HFF-Myc (cell line): ENCODE results near the gene TMCO4.

Experiments used
- DNase-seq: peaks from one replicate; pipeline ENCODE4 v3.0.0-alpha.2; 2011; ENCODE audit warnings: low read depth; ENCODE audit errors: extremely low read depth
- H3K4me3 ChIP-seq: replicated peaks from 2 replicates; pipeline ENCODE4 v1.5.1; 2011; ENCODE audit warnings: low read depth, mild to moderate bottlenecking, control low read depth, low read length
- CTCF ChIP-seq: IDR thresholded peaks from 2 replicates; pipeline ENCODE4 v1.5.1; 2012; ENCODE audit warnings: mild to moderate bottlenecking, low read depth, low read length, control low read depth; ENCODE audit errors: missing control alignments

The TMCO4 gene

GRCh38 chr1:19812875-19813642 lies 13.3 kb upstream of the TMCO4 start:
- no peak for TF ChIP-seq CTCF
- H3K4me3 ChIP-seq = no peak overlapping the region
- no peak for DNase-seq

- TF ChIP-seq CTCF = peak; percentile 66
- H3K4me3 ChIP-seq = no peak overlapping the region
- no peak for DNase-seq
These were observed 11.6 kb upstream of the TMCO4 start for GRCh38 chr1:19811206-19811851.

GRCh38 chr1:19809044-19809750 lies 9.5 kb upstream of the TMCO4 start:
- no peak overlapping the region for H3K4me3 ChIP-seq
- DNase-seq = no peak
- no peak for TF ChIP-seq CTCF

GRCh38 chr1:19808351-19808750 lies 8.6 kb upstream of the TMCO4 start:
- DNase-seq = no peak
- no peak for TF ChIP-seq CTCF
- H3K4me3 ChIP-seq = no peak overlapping the region

GRCh38 chr1:19804831-19805251 lies 5.1 kb upstream of the TMCO4 start:
- no peak for TF ChIP-seq CTCF
- no peak for DNase-seq
- no peak overlapping the region for H3K4me3 ChIP-seq

GRCh38 chr1:19802269-19802668 lies 2.6 kb upstream of the TMCO4 start:
- TF ChIP-seq CTCF = no peak
- no peak for DNase-seq
- H3K4me3 ChIP-seq = no peak overlapping the region
